Smooth muscle cell (in vitro differentiated cells): ENCODE measurements around the gene SLC6A3. TPM values are rescaled to one million over a fixed set of nuclear protein-coding genes. Genes with fewer than 3 reads are reported as not detected.
"Not testable (repeated sequence)": the region's sequence is repeated elsewhere in the genome, so short reads cannot be mapped to it uniquely, and the experiment has no call there.

ENCODE experiments used
- DNase-seq: peaks from one replicate; lab custom pipeline; 2025; ENCODE audit not compliant: unreplicated experiment; lab: John Stamatoyannopoulos, UW
- H2AFZ ChIP-seq: fragments of 200-600 bp; sonication (generic); 2 replicates; pipeline ENCODE4 v1.6.0; 2016; ENCODE audit warnings: antibody characterized with exemption, low read depth, mild to moderate bottlenecking
- H3F3A ChIP-seq: fragments of 200-600 bp; sonication (generic); 2 replicates; pipeline ENCODE4 v1.6.0; 2017; ENCODE audit warnings: antibody characterized with exemption, low read depth
- H3K27ac ChIP-seq: fragments of 200-600 bp; sonication (generic); 2 replicates; pipeline ENCODE4 v1.5.1; 2016; ENCODE audit warnings: low read depth, mild to moderate bottlenecking
- H3K27me3 ChIP-seq: fragments of 200-600 bp; sonication (generic); 2 replicates; pipeline ENCODE4 v1.6.1; 2016; ENCODE audit warnings: low read depth, mild to moderate bottlenecking
- H3K36me3 ChIP-seq: fragments of 200-600 bp; sonication (generic); 2 replicates; pipeline ENCODE4 v1.5.1; 2016; ENCODE audit warnings: low read depth
- H3K4me1 ChIP-seq: fragments of 200-600 bp; sonication (generic); 2 replicates; pipeline ENCODE4 v1.5.1; 2016; ENCODE audit warnings: low read depth
- H3K4me2 ChIP-seq: fragments of 200-600 bp; sonication (generic); 2 replicates; pipeline ENCODE4 v1.6.0; 2016; ENCODE audit warnings: mild to moderate bottlenecking
- H3K4me3 ChIP-seq: fragments of 200-600 bp; sonication (generic); 2 replicates; pipeline ENCODE4 v1.5.1; 2016; ENCODE audit warnings: mild to moderate bottlenecking
- H3K79me2 ChIP-seq: fragments of 200-600 bp; sonication (generic); 2 replicates; pipeline ENCODE4 v1.6.0; 2016; ENCODE audit warnings: low read depth, mild to moderate bottlenecking
- H3K9ac ChIP-seq: fragments of 200-600 bp; sonication (generic); 2 replicates; pipeline ENCODE4 v1.6.0; 2016; ENCODE audit warnings: low read depth
- H3K9me3 ChIP-seq: fragments of 200-600 bp; sonication (generic); replicated peaks from 2 replicates; pipeline ENCODE4 v1.5.1; 2016; ENCODE audit warnings: low read depth
- H4K20me1 ChIP-seq: fragments of 200-600 bp; sonication (generic); 2 replicates; pipeline ENCODE4 v1.6.0; 2016; ENCODE audit warnings: low read depth
- CTCF ChIP-seq: fragments of 200-600 bp; sonication (generic); IDR thresholded peaks from 2 replicates; pipeline ENCODE4 v1.5.1; 2017; ENCODE audit warnings: borderline replicate concordance, mild to moderate bottlenecking, antibody characterized with exemption; ENCODE audit not compliant: insufficient read depth, poor library complexity, severe bottlenecking
- WGBS: methylation state at CpG from one replicate; pipeline ENCODE4 v1.1.7; 2016; ENCODE audit warnings: low lambda C conversion rate; 5-methylcytosine and 5-hydroxymethylcytosine counted together
- polyA plus RNA-seq: library from polyadenylated mRNA; unstranded; fragments of >200 nt; fragmentation: Nextera tagmentation; extraction: Ambion mirVana; gene quantifications from 2 replicates; pipeline ENCODE4 v1.2.1, GENCODE V29; 2016
- total RNA-seq: library from RNA; depleted of rRNA; stranded (reverse); fragments of >200 nt; gene quantifications from 2 replicates; pipeline ENCODE4 v1.2.3, GENCODE V29; 2014

SLC6A3 gene
- total and polyA plus RNA-seq, 2 experiments from 2014 or later: not detected

- 85% methylated on average over 9 of the region's 9 CpGs for WGBS
- DNase-seq: no peak
- H3K79me2 ChIP-seq: no peaks in the 10 kb centered on the region
Measured at GRCh38 chr5:1424716-1425115, 20.5 kb downstream of the SLC6A3 start.

GRCh38 chr5:1423901-1424603 is 21.2 kb downstream of the SLC6A3 start:
- Histone ChIP-seq H3K79me2 (no peaks in the 10 kb centered on the region), H3K9ac (no peak overlapping the region), H3K9me3 (peaks cover 3% of the 10 kb centered on the region), H3K4me1 (no peaks in the 10 kb centered on the region), H3K27me3 (no peaks in the 10 kb centered on the region), H3K27ac (no peak overlapping the region), H3K4me3 (no peak overlapping the region), H4K20me1 (no peaks in the 10 kb centered on the region), H3K4me2 (no peak overlapping the region), H2AFZ (no peak overlapping the region), H3F3A (no peaks in the 10 kb centered on the region), H3K36me3 (no peaks in the 10 kb centered on the region)
- no peak for DNase-seq
- no peak for TF ChIP-seq CTCF
- 82% methylated on average over 19 of the region's 19 CpGs for WGBS

More at GRCh38 chr5:1424716-1425115, 20.5 kb downstream of the SLC6A3 start:
- Histone ChIP-seq H3K9ac (no peak overlapping the region), H4K20me1 (no peaks in the 10 kb centered on the region), H3K27ac (no peak overlapping the region), H3F3A (no peaks in the 10 kb centered on the region), H3K4me2 (no peak overlapping the region), H3K4me3 (no peak overlapping the region), H3K9me3 (peaks cover 3% of the 10 kb centered on the region), H2AFZ (no peak overlapping the region), H3K27me3 (no peaks in the 10 kb centered on the region), H3K36me3 (no peaks in the 10 kb centered on the region), H3K4me1 (no peaks in the 10 kb centered on the region)
- TF ChIP-seq CTCF: no peak

GRCh38 chr5:1422522-1422921 is 22.7 kb downstream of the SLC6A3 start:
- not testable (repeated sequence) for H3F3A ChIP-seq, H3K4me3 ChIP-seq, H3K9me3 ChIP-seq, H4K20me1 ChIP-seq, H3K4me2 ChIP-seq, H3K79me2 ChIP-seq, H3K27ac ChIP-seq, H3K36me3 ChIP-seq, H3K27me3 ChIP-seq, H2AFZ ChIP-seq, H3K9ac ChIP-seq, DNase-seq, H3K4me1 ChIP-seq
- WGBS: 94% methylated on average over 12 of the region's 13 CpGs

- no peaks in the 10 kb centered on the region for H3K36me3 ChIP-seq
- DNase-seq: no peak
- no peaks in the 10 kb centered on the region for H3K27me3 ChIP-seq
- WGBS: 92% methylated on average over 29 of the region's 29 CpGs
- peaks cover 3% of the 10 kb centered on the region for H3K9me3 ChIP-seq
- no peak overlapping the region for H3K4me3 ChIP-seq
- no peak overlapping the region for H3K27ac ChIP-seq
- no peak overlapping the region for H2AFZ ChIP-seq
- H3F3A ChIP-seq: no peaks in the 10 kb centered on the region
- H4K20me1 ChIP-seq: no peaks in the 10 kb centered on the region
- TF ChIP-seq CTCF: no peak
- H3K4me2 ChIP-seq: no peak overlapping the region
- H3K9ac ChIP-seq: no peak overlapping the region
- no peaks in the 10 kb centered on the region for H3K4me1 ChIP-seq
- H3K79me2 ChIP-seq: no peaks in the 10 kb centered on the region
Measured at GRCh38 chr5:1421521-1422341, 23.5 kb downstream of the SLC6A3 start.
